ENCODE measurements around the gene SHROOM3. TPM values are rescaled to one million over a fixed set of nuclear protein-coding genes. Genes with fewer than 3 reads are reported as not detected.
A peak's percentile ranks its signal among the peaks of the same experiment; 100 is the strongest.

SHROOM3 gene
- total RNA-seq, 2 donors from 2014 or later = 56.7 to 96.0 TPM

- WGBS, 2 donors = 13 to 15% methylated on average over 2 of the region's 2 CpGs
- ATAC-seq = peak; percentile 97
- TF ChIP-seq POLR2A (IDR thresholded peaks at IDR 0.05) (peak in 2 of 3 donors; percentile 38 to 39), CTCF (IDR thresholded peaks at IDR 0.05) (peak in 1 of 7 experiments; percentile 4)
- Histone ChIP-seq H3K36me3 (replicated peaks in 1 of 2; ENCODE audit: insufficient read depth in 1 of 2, low read depth in 2 of 2) (no peaks in the 10 kb centered on the region), H3K4me3 (no peak overlapping the region), H3K4me1 (peaks cover 30% of the 10 kb centered on the region), H3K27ac (peak overlapping the region; percentile 52 to 84 (median 80)), H3K9me3 (no peaks in the 10 kb centered on the region), H3K27me3 (no peaks in the 10 kb centered on the region)
- intact Hi-C loops (cut with DNase I) = no loop called here
- DNase-seq = peak; percentile 44 to 80 (median 71)
These were observed 91.6 kb downstream of the SHROOM3 start for GRCh38 chr4:76526585-76526990.

- 71 to 85% methylated on average over 5 of the region's 5 CpGs for WGBS, 2 donors
- Histone ChIP-seq H3K4me1 (peaks cover 30% of the 10 kb centered on the region), H3K9me3 (no peaks in the 10 kb centered on the region), H3K27ac (no peak overlapping the region), H3K4me3 (no peak overlapping the region), H3K36me3 (replicated peaks in 1 of 2; ENCODE audit: insufficient read depth in 1 of 2, low read depth in 2 of 2) (no peaks in the 10 kb centered on the region), H3K27me3 (no peaks in the 10 kb centered on the region)
- intact Hi-C loops (cut with DNase I) = no loop called here
- no peak for DNase-seq
- TF ChIP-seq CTCF (IDR thresholded peaks at IDR 0.05) (no peak), POLR2A (IDR thresholded peaks at IDR 0.05) (no peak)
- ATAC-seq = no peak
These were observed 92.6 kb downstream of the SHROOM3 start for GRCh38 chr4:76527666-76528065.

- WGBS, 2 donors = 8 to 29% methylated on average over 2 of the region's 2 CpGs
- Histone ChIP-seq H3K27ac (no peak overlapping the region), H3K4me1 (peaks cover 23% of the 10 kb centered on the region), H3K9me3 (no peaks in the 10 kb centered on the region), H3K36me3 (replicated peaks in 1 of 2; ENCODE audit: insufficient read depth in 1 of 2, low read depth in 2 of 2) (no peaks in the 10 kb centered on the region), H3K4me3 (no peak overlapping the region), H3K27me3 (no peaks in the 10 kb centered on the region)
- DNase-seq (no peak), ATAC-seq (no peak)
- intact Hi-C loops (cut with DNase I) = no loop called here
- TF ChIP-seq POLR2A (IDR thresholded peaks at IDR 0.05) (no peak), CTCF (IDR thresholded peaks at IDR 0.05) (no peak)
These were observed 96.6 kb downstream of the SHROOM3 start for GRCh38 chr4:76531597-76531996.

- no peaks in the 10 kb centered on the region for H3K36me3 ChIP-seq (replicated peaks in 1 of 2; ENCODE audit: insufficient read depth in 1 of 2, low read depth in 2 of 2)
- H3K27ac ChIP-seq = no peak overlapping the region
- intact Hi-C loops (cut with DNase I) = no loop called here
- TF ChIP-seq POLR2A (IDR thresholded peaks at IDR 0.05) (no peak), CTCF (IDR thresholded peaks at IDR 0.05) (no peak)
- H3K4me1 ChIP-seq = peaks cover 15% of the 10 kb centered on the region
- DNase-seq (no peak), ATAC-seq (no peak)
- WGBS, 2 donors = 50 to 58% methylated on average over 2 of the region's 2 CpGs
- no peaks in the 10 kb centered on the region for H3K27me3 ChIP-seq
- H3K9me3 ChIP-seq = no peaks in the 10 kb centered on the region
- no peak overlapping the region for H3K4me3 ChIP-seq
These were observed 97.8 kb downstream of the SHROOM3 start for GRCh38 chr4:76532805-76533204.

GRCh38 chr4:76533314-76533713, 98.3 kb downstream of the SHROOM3 start:
- Histone ChIP-seq H3K36me3 (replicated peaks in 1 of 2; ENCODE audit: insufficient read depth in 1 of 2, low read depth in 2 of 2) (no peaks in the 10 kb centered on the region), H3K4me3 (no peak overlapping the region), H3K27ac (no peak overlapping the region), H3K27me3 (no peaks in the 10 kb centered on the region), H3K9me3 (no peaks in the 10 kb centered on the region), H3K4me1 (peaks cover 14% of the 10 kb centered on the region)
- intact Hi-C loops (cut with DNase I) = no loop called here
- no peak for TF ChIP-seq POLR2A (IDR thresholded peaks at IDR 0.05)
- no peak for TF ChIP-seq CTCF (IDR thresholded peaks at IDR 0.05)
- no peak for DNase-seq
- ATAC-seq = no peak

Data from body of pancreas (tissue), 4 donors.